Body of pancreas (tissue), 4 donors: ENCODE data around the gene ERBB2. TPM values are rescaled to one million over a fixed set of nuclear protein-coding genes. Genes with fewer than 3 reads are reported as not detected.

Experiments
- ATAC-seq: fragments of 150-250 bp; one replicate; pipeline ENCODE4 v1.9.1; 2016
- DNase-seq, 4 donors: peaks; one replicate each; pipeline ENCODE4 v3.0.0-alpha.2; 2019
- H3K27ac ChIP-seq, 4 donors: fragments of 200-600 bp; sonication (generic); 1 replicate in 3 of 4; 2 replicates in 1 of 4; pipeline versions ENCODE4 v1.5.1 to v1.6.1; 2016 to 2019; ENCODE audit warnings: mild to moderate bottlenecking in 1 of 4, mixed read lengths in 1 of 4, moderate library complexity in 1 of 4
- H3K27me3 ChIP-seq, 2 donors: fragments of 200-600 bp; sonication (generic); one replicate each; pipeline ENCODE4 v1.6.0; 2016; ENCODE audit warnings: mild to moderate bottlenecking in 1 of 2
- H3K36me3 ChIP-seq, 2 donors: fragments of 200-600 bp; sonication (generic); replicated peaks in 1 of 2; 2 replicates each; pipeline ENCODE4 v1.5.1; 2016; ENCODE audit warnings: low read depth in 2 of 2; ENCODE audit not compliant: insufficient read depth in 1 of 2
- H3K4me1 ChIP-seq: fragments of 200-600 bp; sonication (generic); one replicate; pipeline ENCODE4 v1.6.0; 2016
- H3K4me3 ChIP-seq, 2 donors: fragments of 200-600 bp; sonication (generic); 1 replicate in 1 of 2; 2 replicates in 1 of 2; pipeline ENCODE4 v1.5.1; 2016 to 2019
- H3K9me3 ChIP-seq, 3 donors: fragments of 200-600 bp; sonication (generic); 1 replicate in 2 of 3; 2 replicates in 1 of 3; pipeline ENCODE4 v1.5.1; 2016
- POLR2A ChIP-seq, 3 donors: fragments of 450-650 bp; IDR thresholded peaks; one replicate each; pipeline ENCODE4 v1.6.1; 2016; ENCODE audit warnings: antibody characterized with exemption in 3 of 3, mild to moderate bottlenecking in 2 of 3
- WGBS, 2 donors: methylation state at CpG; one replicate each; pipeline ENCODE4 v1.1.5; 2017; 5-methylcytosine and 5-hydroxymethylcytosine counted together
- intact Hi-C: fragments of 100-400 bp; cut with DNase I; formaldehyde crosslinking; loops from one replicate; pipeline ENCODE4 v1.15.1; 2023
- total RNA-seq, 2 donors: library from RNA; depleted of rRNA; stranded (reverse); fragments of >200 nt; gene quantifications; one replicate each; pipeline ENCODE4 v1.1.0, GENCODE V29; 2016
- TF ChIP-seq, protein P1 (sequence below), 7 experiments: fragments of 450-650 bp in 4 of 7; fragments of 200-600 bp in 3 of 7; sonication (generic) in 3 of 7; IDR thresholded peaks; one replicate each; pipeline ENCODE4 v1.5.1; 2016 to 2019; ENCODE audit warnings: antibody characterized with exemption in 7 of 7

ERBB2 gene
- total RNA-seq, 2 donors from 2014 or later, result 52.4 to 65.3 TPM

DNA sequence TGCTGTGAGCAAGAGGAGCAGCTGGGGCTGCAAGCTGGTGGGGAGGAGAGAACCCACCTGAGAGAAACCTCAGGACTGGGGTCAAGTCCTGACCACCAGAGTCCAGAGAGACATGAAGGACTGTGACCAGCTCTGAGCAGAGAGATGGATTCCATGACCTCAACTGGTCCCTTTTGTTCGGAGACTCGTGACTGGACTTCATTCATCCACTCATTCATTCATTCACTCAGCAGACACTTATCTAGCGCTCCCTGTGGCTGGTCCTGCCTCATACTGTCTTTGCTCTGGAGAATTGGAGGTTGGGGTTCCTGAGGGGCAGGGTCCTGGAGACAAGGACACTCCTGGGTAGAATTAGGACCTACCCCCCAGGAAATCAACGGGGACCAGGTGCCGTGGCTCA is 4.0 kb downstream of the ERBB2 start:
- Histone ChIP-seq H3K4me3 (no peak overlapping the region), H3K4me1 (peaks cover 83% of the 10 kb centered on the region), H3K36me3 (no peaks in the 10 kb centered on the region), H3K27me3 (no peaks in the 10 kb centered on the region), H3K27ac (peak overlapping the region; percentile 95 to 99 (median 97)), H3K9me3 (no peaks in the 10 kb centered on the region)
- TF ChIP-seq POLR2A (IDR thresholded peaks at IDR 0.05), result no peak
- intact Hi-C loops, result no loop called here
- no peak for DNase-seq
- no peak for ATAC-seq
- 72 to 81% methylated on average over 3 to 5 of the region's 5 CpGs for WGBS, 2 donors

DNA sequence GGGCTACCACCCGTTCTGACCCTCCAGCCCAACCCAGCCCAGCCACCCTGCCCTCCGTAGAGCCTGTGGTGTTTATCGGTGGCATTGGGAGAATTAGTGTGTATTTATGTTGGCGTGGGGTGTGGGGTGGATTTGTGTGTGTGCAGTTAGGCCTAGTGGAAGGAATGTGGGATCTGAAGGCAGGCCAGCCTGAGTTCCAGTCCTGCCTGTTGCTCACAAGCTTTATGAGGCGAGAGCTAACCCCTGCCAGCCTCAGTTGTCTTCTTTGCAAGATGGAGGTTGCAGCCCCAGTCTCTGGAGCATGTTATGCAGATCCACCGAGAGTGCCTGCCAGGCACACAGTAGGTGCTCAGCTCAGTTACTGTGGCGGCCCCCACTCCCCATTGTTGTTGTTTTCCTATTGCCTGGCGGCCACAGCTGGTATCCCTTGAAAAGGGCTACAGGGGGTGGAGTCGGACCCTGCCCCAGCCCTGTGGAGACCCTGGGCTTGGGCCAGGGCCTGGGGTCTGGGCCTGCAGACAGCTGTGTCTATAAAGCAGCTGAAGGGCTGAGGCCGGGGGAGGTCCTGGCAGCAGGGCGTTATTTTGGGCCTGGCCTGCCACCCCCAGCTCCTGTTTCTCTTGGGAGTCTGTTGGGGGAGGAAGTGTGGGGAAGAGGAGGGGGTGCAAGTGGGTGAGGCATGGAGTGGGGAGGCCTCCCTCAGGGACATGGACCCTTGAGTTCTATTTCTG is 5.1 kb downstream of the ERBB2 start:
- no peaks in the 10 kb centered on the region for H3K9me3 ChIP-seq
- H3K4me1 ChIP-seq, result peaks cover 76% of the 10 kb centered on the region
- ATAC-seq (no peak), DNase-seq (peak in 3 of 4 donors; percentile 31 to 54 (median 43))
- TF ChIP-seq, protein P1, sequence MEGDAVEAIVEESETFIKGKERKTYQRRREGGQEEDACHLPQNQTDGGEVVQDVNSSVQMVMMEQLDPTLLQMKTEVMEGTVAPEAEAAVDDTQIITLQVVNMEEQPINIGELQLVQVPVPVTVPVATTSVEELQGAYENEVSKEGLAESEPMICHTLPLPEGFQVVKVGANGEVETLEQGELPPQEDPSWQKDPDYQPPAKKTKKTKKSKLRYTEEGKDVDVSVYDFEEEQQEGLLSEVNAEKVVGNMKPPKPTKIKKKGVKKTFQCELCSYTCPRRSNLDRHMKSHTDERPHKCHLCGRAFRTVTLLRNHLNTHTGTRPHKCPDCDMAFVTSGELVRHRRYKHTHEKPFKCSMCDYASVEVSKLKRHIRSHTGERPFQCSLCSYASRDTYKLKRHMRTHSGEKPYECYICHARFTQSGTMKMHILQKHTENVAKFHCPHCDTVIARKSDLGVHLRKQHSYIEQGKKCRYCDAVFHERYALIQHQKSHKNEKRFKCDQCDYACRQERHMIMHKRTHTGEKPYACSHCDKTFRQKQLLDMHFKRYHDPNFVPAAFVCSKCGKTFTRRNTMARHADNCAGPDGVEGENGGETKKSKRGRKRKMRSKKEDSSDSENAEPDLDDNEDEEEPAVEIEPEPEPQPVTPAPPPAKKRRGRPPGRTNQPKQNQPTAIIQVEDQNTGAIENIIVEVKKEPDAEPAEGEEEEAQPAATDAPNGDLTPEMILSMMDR (IDR thresholded peaks at IDR 0.05), result peak in 4 of 7 experiments; percentile 43 to 58 (median 51)
- no peak for TF ChIP-seq POLR2A (IDR thresholded peaks at IDR 0.05)
- no peak overlapping the region for H3K4me3 ChIP-seq
- peak overlapping the region; percentile 95 to 99 (median 97) for H3K27ac ChIP-seq
- WGBS, 2 donors, result 34 to 50% methylated on average over 8 to 11 of the region's 11 CpGs
- intact Hi-C loops, result no loop called here
- no peaks in the 10 kb centered on the region for H3K36me3 ChIP-seq
- H3K27me3 ChIP-seq, result no peaks in the 10 kb centered on the region

DNA sequence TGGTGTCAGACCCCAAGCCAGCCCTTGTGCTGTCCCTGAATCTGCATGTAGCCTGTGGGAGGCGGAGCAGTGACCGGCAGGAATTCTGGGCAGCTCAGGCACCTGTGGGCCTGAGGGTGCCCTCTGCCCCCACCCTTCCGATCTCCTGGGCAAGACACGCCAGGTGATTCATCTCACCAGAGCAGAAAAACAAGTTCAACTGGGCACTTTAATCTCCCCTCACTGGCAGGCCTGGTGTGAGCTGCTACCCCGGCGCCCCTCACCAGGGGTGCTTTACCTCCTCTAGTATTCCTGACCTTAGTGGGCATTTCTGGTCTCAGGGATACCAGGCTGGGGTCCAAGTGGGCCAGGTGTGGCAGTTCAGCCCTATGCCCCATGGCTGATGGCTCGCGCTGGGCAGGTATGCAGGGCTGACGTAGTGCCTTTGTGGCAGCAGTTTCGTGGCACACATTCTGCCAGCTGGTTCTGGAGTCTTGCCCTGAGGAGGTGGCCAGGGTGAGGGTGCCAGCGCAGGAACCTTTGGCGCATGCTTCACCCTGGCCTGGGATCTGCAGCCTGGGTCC is 6.0 kb downstream of the ERBB2 start:
- H3K27ac ChIP-seq, result peak overlapping the region; percentile 95 to 99 (median 97)
- H3K4me1 ChIP-seq, result peaks cover 76% of the 10 kb centered on the region
- intact Hi-C loops, result no loop called here
- H3K4me3 ChIP-seq, result no peak overlapping the region
- ATAC-seq, result peak; percentile 92
- no peaks in the 10 kb centered on the region for H3K27me3 ChIP-seq
- peak; percentile 89 to 96 (median 94) for DNase-seq
- TF ChIP-seq, protein P1 (IDR thresholded peaks at IDR 0.05), result peak in 4 of 7 experiments; percentile 47 to 69 (median 50)
- TF ChIP-seq POLR2A (IDR thresholded peaks at IDR 0.05), result peak; percentile 30 to 68 (median 61)
- WGBS, 2 donors, result 0 to 34% methylated on average over 2 to 12 of the region's 12 CpGs
- H3K36me3 ChIP-seq, result no peaks in the 10 kb centered on the region
- no peaks in the 10 kb centered on the region for H3K9me3 ChIP-seq

DNA sequence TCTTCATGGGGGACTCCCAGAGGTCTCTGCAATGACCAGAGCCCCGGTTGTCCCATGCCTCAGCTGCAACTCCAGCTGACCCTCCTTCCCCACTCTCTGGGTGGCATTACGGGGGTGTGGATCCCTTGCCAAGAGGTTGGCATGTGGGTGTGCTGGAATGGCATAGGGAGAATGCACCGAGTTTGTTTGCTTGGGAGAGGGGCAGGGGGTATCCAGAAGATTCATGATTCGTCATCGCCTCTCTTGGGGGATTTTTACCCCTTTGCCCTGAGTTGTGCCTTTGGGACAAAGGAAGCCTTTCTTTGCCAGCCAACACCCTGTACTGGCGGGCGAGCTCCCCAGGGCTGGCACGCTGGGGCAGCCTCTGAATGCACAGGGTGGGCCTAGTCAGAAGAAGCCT is 6.5 kb downstream of the ERBB2 start:
- Histone ChIP-seq H3K27me3 (no peaks in the 10 kb centered on the region), H3K4me1 (peaks cover 71% of the 10 kb centered on the region), H3K4me3 (no peak overlapping the region), H3K27ac (peak overlapping the region; percentile 95 to 99 (median 97)), H3K36me3 (no peaks in the 10 kb centered on the region), H3K9me3 (no peaks in the 10 kb centered on the region)
- intact Hi-C loops, result no loop called here
- WGBS, 2 donors, result 41 to 57% methylated on average over 7 to 8 of the region's 8 CpGs
- DNase-seq (peak in 2 of 4 donors; percentile 39), ATAC-seq (peak; percentile 8)
- TF ChIP-seq, protein P1 (IDR thresholded peaks at IDR 0.05), result no peak
- TF ChIP-seq POLR2A (IDR thresholded peaks at IDR 0.05), result no peak

DNA sequence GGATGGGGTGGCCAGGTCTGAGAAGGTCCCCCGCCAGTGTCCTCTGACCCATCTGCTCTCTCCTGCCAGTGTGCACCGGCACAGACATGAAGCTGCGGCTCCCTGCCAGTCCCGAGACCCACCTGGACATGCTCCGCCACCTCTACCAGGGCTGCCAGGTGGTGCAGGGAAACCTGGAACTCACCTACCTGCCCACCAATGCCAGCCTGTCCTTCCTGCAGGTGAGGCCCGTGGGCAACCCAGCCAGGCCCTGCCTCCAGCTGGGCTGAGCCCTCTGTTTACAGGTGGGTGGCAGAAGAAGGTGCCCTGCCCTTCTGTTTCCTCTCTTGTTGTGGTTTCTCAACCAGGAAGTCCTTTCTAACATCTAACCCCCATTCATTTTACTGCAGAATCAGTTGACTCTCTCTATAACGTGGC is 7.1 kb downstream of the ERBB2 start:
- peak overlapping the region; percentile 95 to 99 (median 97) for H3K27ac ChIP-seq
- H3K4me1 ChIP-seq, result peaks cover 65% of the 10 kb centered on the region
- no peaks in the 10 kb centered on the region for H3K27me3 ChIP-seq
- no peak overlapping the region for H3K4me3 ChIP-seq
- H3K36me3 ChIP-seq, result peaks cover 0 to 2% of the 10 kb centered on the region in 2 donors
- DNase-seq (no peak), ATAC-seq (no peak)
- no peaks in the 10 kb centered on the region for H3K9me3 ChIP-seq
- 56 to 80% methylated on average over 3 to 7 of the region's 7 CpGs for WGBS, 2 donors
- TF ChIP-seq, protein P1 (IDR thresholded peaks at IDR 0.05), result no peak
- TF ChIP-seq POLR2A (IDR thresholded peaks at IDR 0.05), result no peak
- intact Hi-C loops, result no loop called here
